PC-3 (cell line): Measurements from ENCODE around the gene RAB4A.

Experiments used
- CTCF ChIP-seq: fragments of 300-600 bp; sonication (generic); conservative IDR thresholded peaks from 2 replicates; pipeline ENCODE4 v1.5.1; 2017; ENCODE audit warnings: antibody characterized with exemption, low read depth, mild to moderate bottlenecking, low read length
- EZH2 ChIP-seq: fragments of 300-600 bp; sonication (generic); IDR thresholded peaks from one replicate; pipeline ENCODE4 v1.6.1; 2017; ENCODE audit warnings: antibody characterized with exemption, mild to moderate bottlenecking, low read length; ENCODE audit not compliant: unreplicated experiment
- EZH2phosphoT487 ChIP-seq: fragments of 300-600 bp; sonication (generic); IDR thresholded peaks from 2 replicates; pipeline ENCODE4 v1.6.1; 2018; ENCODE audit warnings: mild to moderate bottlenecking, antibody characterized with exemption, low read length, borderline replicate concordance

- TF ChIP-seq CTCF (no peak), EZH2phosphoT487 (no peak), EZH2 (no peak)
These were observed 82.1 kb downstream of the RAB4A start for GRCh38 chr1:229352975-229353374.
